Measurements from ENCODE around the gene FSIP1.

The FSIP1 gene

GRCh38 chr15:39613271-39613670 lies 169.4 kb downstream of the FSIP1 start:
- no peak for DNase-seq

- DNase-seq, result no peak
Measured at GRCh38 chr15:39610665-39611064, 172.0 kb downstream of the FSIP1 start.

DNA sequence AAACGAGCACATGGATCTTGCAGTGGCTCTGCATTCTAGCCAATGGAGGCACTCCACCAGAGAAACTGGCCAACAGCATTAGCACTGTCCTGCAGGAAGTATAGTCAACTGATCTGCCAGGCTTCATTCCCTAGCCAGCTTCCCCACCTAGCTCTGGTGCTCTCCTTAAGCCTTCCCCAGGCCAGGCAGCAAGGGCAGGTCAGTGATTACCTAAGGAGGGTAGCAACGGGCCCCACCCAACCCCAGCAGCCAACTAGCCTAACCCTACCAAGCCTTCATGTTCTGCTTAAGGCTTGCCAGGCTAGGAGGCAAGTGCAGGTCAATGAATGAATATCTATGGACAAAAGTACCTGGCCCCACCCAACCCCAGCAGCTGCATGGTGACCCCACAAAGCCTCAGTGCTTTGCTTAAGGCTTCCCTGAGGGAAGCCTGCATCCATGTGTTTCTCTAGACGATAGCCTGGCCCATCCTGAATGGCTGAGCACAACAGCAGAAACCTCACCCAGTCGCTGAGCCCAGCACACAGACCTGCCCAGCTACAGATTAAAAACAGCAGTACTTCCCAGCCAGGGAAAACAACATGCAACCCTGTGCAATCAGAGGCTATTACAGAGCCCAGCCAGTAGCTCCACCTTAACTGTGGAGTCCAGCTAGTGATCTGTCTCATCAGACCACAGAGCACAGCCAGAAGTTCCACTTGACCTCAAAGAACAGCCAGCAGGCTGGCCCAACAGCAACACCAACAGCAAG lies 173.3 kb downstream of the FSIP1 start:
- DNase-seq, result no peak

DNA sequence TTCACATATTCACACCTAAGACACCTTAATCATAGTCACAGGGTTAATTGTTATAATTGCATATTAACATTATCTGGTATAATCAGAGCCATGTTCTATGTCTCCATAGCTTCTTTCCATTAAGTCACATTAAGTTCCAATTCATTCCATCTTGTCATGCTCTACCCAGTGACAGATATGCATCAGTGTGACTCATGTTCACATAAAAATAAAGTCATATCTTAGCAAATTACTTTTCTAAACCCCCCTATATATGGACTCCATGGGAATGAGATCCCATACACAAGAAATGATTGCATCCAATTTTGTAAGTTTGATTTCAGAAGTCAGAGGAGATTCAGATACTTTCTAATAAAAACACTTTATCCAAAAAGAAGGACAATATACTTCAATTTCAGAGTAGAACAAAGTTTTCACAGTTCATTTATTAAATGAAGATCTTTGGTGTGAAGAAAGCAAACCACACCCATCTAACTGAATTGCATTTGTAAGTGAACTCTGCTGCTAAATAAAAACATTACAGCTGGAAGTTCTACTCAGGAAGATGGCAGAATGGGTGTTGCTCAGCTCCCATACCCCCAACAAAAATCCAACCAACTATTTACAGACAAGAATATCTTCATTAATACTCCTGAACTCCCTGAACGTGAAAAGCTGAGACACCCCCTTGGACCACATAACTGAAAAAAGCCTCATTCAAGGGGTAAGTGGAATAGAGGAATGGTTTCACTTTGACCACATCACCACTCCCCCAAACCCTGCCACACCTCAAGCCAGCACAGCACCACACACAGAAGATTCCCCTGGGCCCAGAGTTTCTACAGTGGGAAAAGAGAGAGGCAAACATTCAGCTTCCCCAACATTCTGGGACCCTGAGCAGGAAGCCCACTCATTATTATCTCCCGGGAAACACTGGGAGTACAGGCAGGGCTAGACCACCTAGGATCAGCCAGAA lies 174.2 kb downstream of the FSIP1 start:
- DNase-seq, result no peak

DNA sequence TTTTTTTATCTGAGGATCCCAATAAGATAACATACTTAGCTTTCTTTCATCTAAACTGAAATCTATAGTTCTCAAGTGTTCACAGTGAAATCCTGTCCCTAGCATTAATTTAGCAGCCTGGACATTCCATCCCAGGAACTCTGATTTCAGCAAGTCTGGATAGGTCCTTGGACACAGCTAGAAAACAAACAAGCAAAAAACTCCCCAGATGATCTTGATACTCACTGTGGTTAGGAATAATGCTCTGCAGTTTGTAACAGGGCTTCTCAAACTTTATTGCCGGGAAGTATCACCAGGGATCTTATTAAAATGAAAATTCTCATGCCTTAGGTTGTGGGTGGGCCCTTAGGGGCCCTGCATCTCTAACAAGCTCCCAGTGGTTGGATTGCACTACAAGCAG lies 177.5 kb downstream of the FSIP1 start:
- no peak for DNase-seq

GRCh38 chr15:39602143-39602542 lies 180.5 kb downstream of the FSIP1 start:
- no peak for DNase-seq

GRCh38 chr15:39599871-39600270 lies 182.8 kb downstream of the FSIP1 start:
- no peak for DNase-seq

DNA sequence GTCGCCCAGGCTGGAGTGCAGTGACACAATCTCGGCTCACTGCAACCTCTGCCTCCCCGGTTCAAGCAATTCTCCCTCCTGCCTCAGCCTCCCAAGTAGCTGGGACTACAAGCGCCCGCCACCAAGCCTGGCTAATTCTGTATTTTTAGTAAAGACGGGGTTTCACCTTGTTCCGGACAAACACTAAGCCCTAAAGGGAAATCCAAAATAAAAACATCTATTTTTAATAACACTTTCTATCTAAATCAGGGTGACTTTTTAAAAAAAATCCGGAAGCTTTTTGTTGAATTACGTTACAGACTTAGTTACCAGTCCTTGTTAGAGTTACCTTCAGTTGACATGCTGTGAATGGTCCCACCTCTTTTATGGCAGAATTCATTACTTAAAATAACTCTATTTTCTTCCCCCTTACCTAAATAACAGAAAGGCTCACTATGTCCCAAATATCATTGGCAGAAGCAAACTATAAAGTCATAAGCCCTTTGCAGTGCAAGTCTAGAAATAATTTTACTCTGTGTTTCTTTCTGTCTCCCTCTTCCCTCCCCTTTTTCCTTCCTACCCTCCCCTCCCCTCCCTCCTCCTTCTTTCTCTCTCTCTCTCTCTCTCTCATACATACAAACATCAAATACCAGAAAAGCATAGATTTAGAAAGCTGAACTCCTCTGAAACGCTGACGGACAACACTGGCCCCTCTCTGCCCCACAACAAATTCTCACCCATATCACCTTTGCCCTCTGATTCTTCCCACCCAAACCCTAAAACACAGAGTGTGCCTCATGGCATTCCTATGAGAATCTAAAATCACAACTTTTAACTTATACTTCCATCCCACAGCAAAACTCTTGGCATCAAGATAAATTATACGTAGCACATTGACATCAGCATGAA lies 183.4 kb downstream of the FSIP1 start:
- no peak for DNase-seq

- DNase-seq, result no peak
Measured at GRCh38 chr15:39598186-39598850, 184.3 kb downstream of the FSIP1 start.

- no peak for DNase-seq
Measured at GRCh38 chr15:39597751-39598185, 184.9 kb downstream of the FSIP1 start.

- DNase-seq, result no peak
Measured at GRCh38 chr15:39597336-39597735, 185.3 kb downstream of the FSIP1 start.

DNA sequence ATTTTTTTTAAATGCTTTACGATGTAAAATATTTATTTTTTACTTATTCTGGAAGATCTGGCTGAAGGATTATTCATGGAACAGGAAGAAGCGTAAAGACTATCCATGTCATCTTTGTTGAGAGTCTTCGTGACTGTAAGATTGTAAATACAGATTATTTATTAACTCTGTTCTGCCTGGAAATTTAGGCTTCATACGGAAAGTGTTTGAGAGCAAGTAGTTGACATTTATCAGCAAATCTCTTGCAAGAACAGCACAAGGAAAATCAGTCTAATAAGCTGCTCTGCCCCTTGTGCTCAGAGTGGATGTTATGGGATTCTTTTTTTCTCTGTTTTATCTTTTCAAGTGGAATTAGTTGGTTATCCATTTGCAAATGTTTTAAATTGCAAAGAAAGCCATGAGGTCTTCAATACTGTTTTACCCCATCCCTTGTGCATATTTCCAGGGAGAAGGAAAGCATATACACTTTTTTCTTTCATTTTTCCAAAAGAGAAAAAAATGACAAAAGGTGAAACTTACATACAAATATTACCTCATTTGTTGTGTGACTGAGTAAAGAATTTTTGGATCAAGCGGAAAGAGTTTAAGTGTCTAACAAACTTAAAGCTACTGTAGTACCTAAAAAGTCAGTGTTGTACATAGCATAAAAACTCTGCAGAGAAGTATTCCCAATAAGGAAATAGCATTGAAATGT lies 186.1 kb downstream of the FSIP1 start:
- no peak for DNase-seq

DNA sequence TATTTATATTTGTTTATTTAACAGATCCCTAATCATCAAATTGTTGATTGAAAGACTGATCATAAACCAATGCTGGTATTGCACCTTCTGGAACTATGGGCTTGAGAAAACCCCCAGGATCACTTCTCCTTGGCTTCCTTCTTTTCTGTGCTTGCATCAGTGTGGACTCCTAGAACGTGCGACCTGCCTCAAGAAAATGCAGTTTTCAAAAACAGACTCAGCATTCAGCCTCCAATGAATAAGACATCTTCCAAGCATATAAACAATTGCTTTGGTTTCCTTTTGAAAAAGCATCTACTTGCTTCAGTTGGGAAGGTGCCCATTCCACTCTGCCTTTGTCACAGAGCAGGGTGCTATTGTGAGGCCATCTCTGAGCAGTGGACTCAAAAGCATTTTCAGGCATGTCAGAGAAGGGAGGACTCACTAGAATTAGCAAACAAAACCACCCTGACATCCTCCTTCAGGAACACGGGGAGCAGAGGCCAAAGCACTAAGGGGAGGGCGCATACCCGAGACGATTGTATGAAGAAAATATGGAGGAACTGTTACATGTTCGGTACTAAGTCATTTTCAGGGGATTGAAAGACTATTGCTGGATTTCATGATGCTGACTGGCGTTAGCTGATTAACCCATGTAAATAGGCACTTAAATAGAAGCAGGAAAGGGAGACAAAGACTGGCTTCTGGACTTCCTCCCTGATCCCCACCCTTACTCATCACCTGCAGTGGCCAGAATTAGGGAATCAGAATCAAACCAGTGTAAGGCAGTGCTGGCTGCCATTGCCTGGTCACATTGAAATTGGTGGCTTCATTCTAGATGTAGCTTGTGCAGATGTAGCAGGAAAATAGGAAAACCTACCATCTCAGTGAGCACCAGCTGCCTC lies 187.1 kb downstream of the FSIP1 start:
- no peak for DNase-seq

- DNase-seq, result no peak
Measured at GRCh38 chr15:39594446-39595337, 187.9 kb downstream of the FSIP1 start.

DNA sequence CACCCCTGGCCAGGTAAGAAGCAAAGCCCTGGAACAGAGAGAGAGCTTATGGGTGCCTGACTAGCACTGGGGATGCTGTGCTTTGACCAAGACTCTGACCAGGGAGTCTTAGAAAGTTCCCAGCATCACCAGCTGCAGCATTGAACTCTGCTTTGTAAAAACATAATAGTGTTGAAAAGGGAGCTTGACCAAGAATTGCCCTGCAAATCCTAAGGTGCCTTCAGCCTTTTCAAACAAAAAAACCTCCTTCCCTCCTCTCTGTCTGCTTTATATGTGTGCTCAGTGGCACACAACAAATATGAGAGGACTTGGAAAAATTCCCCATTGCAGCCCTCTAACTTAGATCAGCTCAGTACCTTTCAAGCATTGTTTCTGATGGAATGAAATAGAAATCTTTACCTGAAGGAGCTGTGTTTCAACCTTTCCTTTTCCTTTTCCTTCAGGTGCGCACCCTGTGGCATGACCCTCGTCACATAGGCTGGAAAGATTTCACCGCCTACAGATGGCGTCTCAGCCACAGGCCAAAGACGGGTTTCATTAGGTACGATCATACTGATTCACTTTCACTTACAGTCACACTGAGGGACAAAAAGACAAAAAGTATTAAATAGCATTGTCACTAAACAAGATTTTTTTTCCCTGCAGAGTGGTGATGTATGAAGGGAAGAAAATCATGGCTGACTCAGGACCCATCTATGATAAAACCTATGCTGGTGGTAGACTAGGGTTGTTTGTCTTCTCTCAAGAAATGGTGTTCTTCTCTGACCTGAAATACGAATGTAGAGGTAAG lies 188.8 kb downstream of the FSIP1 start:
- DNase-seq, result no peak

GRCh38 chr15:39593071-39593655 lies 189.5 kb downstream of the FSIP1 start:
- no peak for DNase-seq

DNA sequence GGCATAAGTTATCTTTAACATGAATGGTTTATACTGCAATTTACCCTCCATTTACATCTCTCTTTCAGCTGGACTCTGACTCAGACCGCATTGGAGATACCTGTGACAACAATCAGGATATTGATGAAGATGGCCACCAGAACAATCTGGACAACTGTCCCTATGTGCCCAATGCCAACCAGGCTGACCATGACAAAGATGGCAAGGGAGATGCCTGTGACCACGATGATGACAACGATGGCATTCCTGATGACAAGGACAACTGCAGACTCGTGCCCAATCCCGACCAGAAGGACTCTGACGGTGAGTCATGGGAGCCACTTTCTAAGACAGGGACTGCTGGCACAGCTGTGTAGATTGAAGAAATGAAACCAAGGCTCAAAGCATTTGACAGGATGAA lies 190.1 kb downstream of the FSIP1 start:
- no peak for DNase-seq

- DNase-seq, result no peak
Measured at GRCh38 chr15:39591896-39592315, 190.7 kb downstream of the FSIP1 start.
